Renal cortex interstitium (tissue), 11 donors: ENCODE results near the gene PLEKHA5. TPM values are rescaled to one million over a fixed set of nuclear protein-coding genes. Genes with fewer than 3 reads are reported as not detected.

Experiments
- DNase-seq, 11 donors: peaks; one replicate each; pipeline ENCODE4 v3.0.0-alpha.2; 2013; ENCODE audit warnings: low read depth in 9 of 11, low spot score in 4 of 11; ENCODE audit errors: extremely low read depth in 1 of 11
- polyA plus RNA-seq, 3 donors: library from polyadenylated mRNA; unstranded; fragments of 120-200 nt; gene quantifications; one replicate each; pipeline ENCODE4 v1.2.1, GENCODE V29; 2013; ENCODE audit not compliant: insufficient read length in 3 of 3

Gene PLEKHA5
- polyA plus RNA-seq, 3 donors: 88.0 to 108 (median 102) TPM

- DNase-seq: no peak
These were observed 109.6 kb downstream of the PLEKHA5 start for GRCh38 chr12:19239102-19239501.

GRCh38 chr12:19239616-19240234 is 110.2 kb downstream of the PLEKHA5 start:
- DNase-seq: no peak

GRCh38 chr12:19242581-19242980 is 113.0 kb downstream of the PLEKHA5 start:
- DNase-seq: no peak

GRCh38 chr12:19243551-19243950 is 114.0 kb downstream of the PLEKHA5 start:
- DNase-seq: no peak

GRCh38 chr12:19244312-19244711 is 114.8 kb downstream of the PLEKHA5 start:
- DNase-seq: no peak

- DNase-seq: no peak
These were observed 115.6 kb downstream of the PLEKHA5 start for GRCh38 chr12:19245106-19245505.

GRCh38 chr12:19245666-19246065 is 116.1 kb downstream of the PLEKHA5 start:
- no peak for DNase-seq

GRCh38 chr12:19246933-19247332 is 117.4 kb downstream of the PLEKHA5 start:
- no peak for DNase-seq

GRCh38 chr12:19248929-19249602 is 119.5 kb downstream of the PLEKHA5 start:
- DNase-seq: no peak

- DNase-seq: no peak
These were observed 122.1 kb downstream of the PLEKHA5 start for GRCh38 chr12:19251481-19252132.

GRCh38 chr12:19260135-19260534 is 130.6 kb downstream of the PLEKHA5 start:
- DNase-seq: no peak

GRCh38 chr12:19261773-19262172 is 132.2 kb downstream of the PLEKHA5 start:
- no peak for DNase-seq

- no peak for DNase-seq
These were observed 134.1 kb downstream of the PLEKHA5 start for GRCh38 chr12:19263672-19264071.

- peak in 4 of 11 donors; percentile 13 to 37 (median 23) for DNase-seq
These were observed 144.2 kb downstream of the PLEKHA5 start for GRCh38 chr12:19273482-19274330.

GRCh38 chr12:19276767-19277166 is 147.2 kb downstream of the PLEKHA5 start:
- DNase-seq: no peak

- no peak for DNase-seq
These were observed 148.2 kb downstream of the PLEKHA5 start for GRCh38 chr12:19277711-19278110.

GRCh38 chr12:19278407-19278806 is 148.9 kb downstream of the PLEKHA5 start:
- no peak for DNase-seq

GRCh38 chr12:19282133-19282699 is 152.7 kb downstream of the PLEKHA5 start:
- DNase-seq: no peak

- no peak for DNase-seq
These were observed 155.1 kb downstream of the PLEKHA5 start for GRCh38 chr12:19284658-19285057.
